ENCODE measurements around the gene KPTN.
A peak's percentile ranks its signal among the peaks of the same experiment; 100 is the strongest.

KPTN gene

DNA sequence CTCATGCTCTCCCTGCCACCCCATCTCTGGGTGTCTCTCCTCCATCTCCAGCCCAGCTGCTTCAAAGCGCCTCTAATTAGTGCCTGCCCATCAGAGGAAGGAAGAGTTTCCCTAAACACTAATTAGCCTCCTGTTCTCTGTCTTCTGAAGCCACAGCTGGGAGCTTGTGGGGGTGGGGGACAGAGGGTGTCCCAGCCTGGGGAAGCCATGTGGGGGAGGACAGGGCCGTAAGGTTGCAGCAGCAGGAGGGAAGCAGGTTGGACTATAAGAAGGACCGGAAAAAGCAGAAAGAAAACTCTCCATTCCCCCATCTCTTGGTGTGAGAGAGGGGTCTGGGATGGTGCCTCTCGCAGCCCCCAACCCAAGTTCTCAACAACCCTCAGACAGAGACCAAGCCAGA, 38.5 kb downstream of the KPTN start:
- no peak for DNase-seq (ENCODE audit: extremely low read depth, low read depth)
- H3K4me3 ChIP-seq (replicated peaks; ENCODE audit: low read depth, low read length), result no peak overlapping the region
- TF ChIP-seq, protein P1, sequence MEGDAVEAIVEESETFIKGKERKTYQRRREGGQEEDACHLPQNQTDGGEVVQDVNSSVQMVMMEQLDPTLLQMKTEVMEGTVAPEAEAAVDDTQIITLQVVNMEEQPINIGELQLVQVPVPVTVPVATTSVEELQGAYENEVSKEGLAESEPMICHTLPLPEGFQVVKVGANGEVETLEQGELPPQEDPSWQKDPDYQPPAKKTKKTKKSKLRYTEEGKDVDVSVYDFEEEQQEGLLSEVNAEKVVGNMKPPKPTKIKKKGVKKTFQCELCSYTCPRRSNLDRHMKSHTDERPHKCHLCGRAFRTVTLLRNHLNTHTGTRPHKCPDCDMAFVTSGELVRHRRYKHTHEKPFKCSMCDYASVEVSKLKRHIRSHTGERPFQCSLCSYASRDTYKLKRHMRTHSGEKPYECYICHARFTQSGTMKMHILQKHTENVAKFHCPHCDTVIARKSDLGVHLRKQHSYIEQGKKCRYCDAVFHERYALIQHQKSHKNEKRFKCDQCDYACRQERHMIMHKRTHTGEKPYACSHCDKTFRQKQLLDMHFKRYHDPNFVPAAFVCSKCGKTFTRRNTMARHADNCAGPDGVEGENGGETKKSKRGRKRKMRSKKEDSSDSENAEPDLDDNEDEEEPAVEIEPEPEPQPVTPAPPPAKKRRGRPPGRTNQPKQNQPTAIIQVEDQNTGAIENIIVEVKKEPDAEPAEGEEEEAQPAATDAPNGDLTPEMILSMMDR (IDR thresholded peaks at IDR 0.05; ENCODE audit: low read depth, low read length, missing control alignments), result no peak

DNA sequence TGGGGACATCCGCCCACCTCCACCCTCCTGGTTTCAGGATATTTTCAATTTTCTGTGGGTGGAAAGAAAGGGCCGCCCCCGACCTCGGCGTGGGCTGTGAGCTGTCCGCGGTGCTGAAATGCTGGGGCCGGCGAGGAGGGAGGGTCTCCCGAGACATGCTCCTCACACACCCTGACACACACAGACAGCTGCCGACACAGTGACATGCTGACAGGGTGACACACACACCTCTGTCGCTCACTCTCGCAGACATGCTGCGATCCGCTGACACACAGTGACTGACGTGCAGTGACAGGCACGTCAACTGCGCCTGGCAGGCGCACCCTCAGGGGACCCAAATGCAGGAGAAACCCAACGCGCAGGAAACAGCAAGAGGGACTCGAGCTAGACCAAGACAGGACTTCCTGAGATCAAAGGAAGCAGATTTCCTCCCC, 39.6 kb downstream of the KPTN start:
- DNase-seq (ENCODE audit: extremely low read depth, low read depth), result no peak
- TF ChIP-seq, protein P1 (IDR thresholded peaks at IDR 0.05; ENCODE audit: low read depth, low read length, missing control alignments), result no peak

DNA sequence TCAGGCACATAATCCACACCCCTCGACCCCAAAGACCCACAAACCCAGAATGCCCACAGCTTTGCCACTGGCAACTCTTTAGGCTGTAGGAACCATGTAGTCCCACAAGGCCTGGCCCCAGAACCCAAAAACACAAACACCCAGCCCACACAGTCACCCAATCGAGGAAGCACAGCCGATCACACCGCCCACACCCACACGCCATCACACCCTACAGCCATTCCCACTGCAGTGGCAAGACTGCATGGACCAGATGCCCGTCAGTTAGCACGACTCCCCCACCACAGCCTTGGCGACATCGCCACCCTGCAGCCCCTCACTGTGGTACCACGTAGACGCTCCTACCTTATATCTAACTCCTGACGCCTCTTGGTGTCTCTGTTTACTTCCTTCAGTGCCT, 40.7 kb downstream of the KPTN start:
- DNase-seq (ENCODE audit: extremely low read depth, low read depth), result no peak
- TF ChIP-seq, protein P1 (IDR thresholded peaks at IDR 0.05; ENCODE audit: low read depth, low read length, missing control alignments), result no peak
- H3K4me3 ChIP-seq (replicated peaks; ENCODE audit: low read depth, low read length), result no peak overlapping the region

More for the DNA sequence above, 39.6 kb downstream of the KPTN start:
- H3K4me3 ChIP-seq (replicated peaks; ENCODE audit: low read depth, low read length), result no peak overlapping the region

DNA sequence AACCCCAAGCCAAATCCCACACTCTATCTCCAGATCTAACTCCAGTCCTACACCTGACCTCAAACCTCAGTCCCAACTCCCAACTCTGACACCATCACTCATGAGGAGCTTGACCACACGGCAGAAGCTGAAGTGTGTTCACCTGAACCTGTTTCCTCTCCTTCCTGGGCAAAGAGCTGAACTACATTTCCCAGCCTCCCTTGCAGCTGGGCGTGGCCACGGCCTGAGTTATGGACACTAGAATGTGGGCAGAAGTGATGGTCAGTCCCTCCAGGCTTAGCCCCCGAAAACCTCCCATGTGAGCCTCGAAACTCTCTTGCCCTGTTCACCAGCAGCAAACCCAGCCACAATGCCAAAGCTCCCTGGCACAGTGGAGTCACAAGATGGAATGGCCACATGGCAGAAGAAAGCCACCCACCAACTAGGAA, 45.2 kb downstream of the KPTN start:
- DNase-seq (ENCODE audit: extremely low read depth, low read depth), result no peak
- TF ChIP-seq, protein P1 (IDR thresholded peaks at IDR 0.05; ENCODE audit: low read depth, low read length, missing control alignments), result no peak
- H3K4me3 ChIP-seq (replicated peaks; ENCODE audit: low read depth, low read length), result no peak overlapping the region

DNA sequence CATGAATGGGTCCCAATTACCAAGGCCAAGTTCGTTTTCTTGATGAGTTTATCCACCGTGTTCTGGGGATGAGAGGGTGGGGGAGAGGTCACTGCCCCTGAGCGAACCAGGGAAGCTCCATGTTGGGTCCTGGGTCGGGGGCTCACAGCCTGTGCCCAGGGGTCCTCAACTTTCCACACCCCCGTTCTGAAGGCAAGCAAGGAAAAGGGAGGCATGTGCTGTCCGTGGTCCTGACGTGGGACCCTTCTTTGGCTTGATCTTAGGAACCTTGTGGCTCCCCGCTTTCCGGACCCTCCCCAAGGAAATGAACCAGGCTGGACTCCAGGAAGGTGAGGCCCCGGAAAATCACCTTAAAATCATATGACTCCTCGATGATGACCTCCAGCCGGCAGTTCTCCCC, 46.5 kb downstream of the KPTN start:
- no peak overlapping the region for H3K4me3 ChIP-seq (replicated peaks; ENCODE audit: low read depth, low read length)
- no peak for DNase-seq (ENCODE audit: extremely low read depth, low read depth)
- TF ChIP-seq, protein P1 (IDR thresholded peaks at IDR 0.05; ENCODE audit: low read depth, low read length, missing control alignments), result no peak

DNA sequence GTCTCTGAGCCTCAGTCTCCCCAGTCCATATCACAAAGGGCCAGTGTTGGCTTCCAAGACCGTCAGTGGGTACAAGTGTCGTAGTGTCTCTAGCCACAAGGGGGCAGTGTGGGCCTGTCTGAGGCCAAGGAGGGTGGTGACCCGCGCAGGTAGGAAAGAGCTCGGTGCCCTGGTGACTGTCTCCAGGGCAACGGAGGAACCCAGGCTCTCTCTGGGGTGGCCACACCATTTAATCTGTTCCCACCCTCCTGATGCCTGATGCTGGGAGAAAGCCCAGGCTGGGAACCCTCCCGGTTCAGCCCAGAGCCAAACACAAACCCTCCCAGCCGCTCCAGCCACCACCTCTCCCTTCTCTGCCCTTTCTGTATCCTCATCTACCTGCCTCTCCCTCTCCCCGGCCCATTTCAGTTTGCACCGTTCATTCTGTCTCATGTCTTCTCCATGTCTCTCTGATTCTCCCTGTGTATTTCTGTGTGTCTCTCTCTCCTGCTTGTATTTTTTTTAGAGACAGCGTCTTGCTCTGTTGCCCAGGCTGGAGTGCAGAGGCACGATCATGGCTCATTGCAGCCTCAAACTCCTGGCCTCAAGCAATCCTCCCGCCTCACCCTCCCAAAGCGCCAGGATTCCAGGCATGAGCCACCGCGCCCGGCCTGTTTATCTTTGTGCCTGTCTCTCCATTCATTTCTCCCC, 47.2 kb downstream of the KPTN start:
- TF ChIP-seq, protein P1 (IDR thresholded peaks at IDR 0.05; ENCODE audit: low read depth, low read length, missing control alignments), result peak; percentile 90
- no peak for DNase-seq (ENCODE audit: extremely low read depth, low read depth)
- H3K4me3 ChIP-seq (replicated peaks; ENCODE audit: low read depth, low read length), result no peak overlapping the region
